ENCODE results near the gene COL16A1.
A peak's percentile ranks its signal among the peaks of the same experiment; 100 is the strongest.

Gene COL16A1

GRCh38 chr1:31617916-31618746, 85.7 kb downstream of the COL16A1 start:
- no peaks in the 10 kb centered on the region for H3F3A ChIP-seq (ENCODE audit: low read depth)
- H3K79me2 ChIP-seq (ENCODE audit: insufficient read depth, low read length): no peaks in the 10 kb centered on the region
- H3K36me3 ChIP-seq (ENCODE audit: insufficient read depth, low read length): no peaks in the 10 kb centered on the region
- no peak for TF ChIP-seq EZH2phosphoT487 (IDR thresholded peaks at IDR 0.05; ENCODE audit: borderline replicate concordance)
- peak; percentile 71 for TF ChIP-seq CTCF (conservative IDR thresholded peaks at IDR 0.05; ENCODE audit: low read length)
- no peaks in the 10 kb centered on the region for H3K9me2 ChIP-seq (replicated peaks; ENCODE audit: low read depth, low read length)
- H2AFZ ChIP-seq (ENCODE audit: low read length): 0 out of 2 replicates have a peak overlapping the region, but pooled peaks have one; percentile 12
- H3K9ac ChIP-seq (ENCODE audit: low read depth, low read length, poor library complexity, severe bottlenecking): no peak overlapping the region
- no peaks in the 10 kb centered on the region for H3K9me3 ChIP-seq (ENCODE audit: insufficient read depth, low read depth, low read length)
- no peaks in the 10 kb centered on the region for H3K4me1 ChIP-seq (ENCODE audit: insufficient read depth, low read length, poor library complexity, severe bottlenecking)
- peak overlapping the region; percentile 62 for H3K4me3 ChIP-seq (ENCODE audit: low read length, poor library complexity, severe bottlenecking)
- peak overlapping the region; percentile 72 for H3K4me2 ChIP-seq (ENCODE audit: low read depth, low read length, poor library complexity, severe bottlenecking)
- H4K20me1 ChIP-seq (ENCODE audit: insufficient read depth, low read length, poor library complexity, severe bottlenecking): no peaks in the 10 kb centered on the region
- no peaks in the 10 kb centered on the region for H3K27me3 ChIP-seq (ENCODE audit: insufficient read depth, low read length, poor library complexity, severe bottlenecking)

GRCh38 chr1:31617218-31617915, 86.5 kb downstream of the COL16A1 start, which contains the start of gene HCRTR1:
TSS of gene HCRTR1 (plus strand) at chr1:31617689. CDS start at chr1:31619193, 1,504 bp downstream.
- H3K4me1 ChIP-seq (ENCODE audit: insufficient read depth, low read length, poor library complexity, severe bottlenecking): no peaks in the 10 kb centered on the region
- H3K9ac ChIP-seq (ENCODE audit: low read depth, low read length, poor library complexity, severe bottlenecking): no peak within 1 kb of the TSS
- H2AFZ ChIP-seq (ENCODE audit: low read length): 0 out of 2 replicates have a peak within 1 kb of the TSS, but pooled peaks have one; percentile 12
- peak within 1 kb of the TSS; percentile 62 for H3K4me3 ChIP-seq (ENCODE audit: low read length, poor library complexity, severe bottlenecking)
- H3F3A ChIP-seq (ENCODE audit: low read depth): no peaks in the 10 kb centered on the region
- H3K27me3 ChIP-seq (ENCODE audit: insufficient read depth, low read length, poor library complexity, severe bottlenecking): no peaks in the 10 kb centered on the region
- no peaks in the 10 kb centered on the region for H3K9me3 ChIP-seq (ENCODE audit: insufficient read depth, low read depth, low read length)
- no peaks in the 10 kb centered on the region for H3K79me2 ChIP-seq (ENCODE audit: insufficient read depth, low read length)
- no peaks in the 10 kb centered on the region for H3K9me2 ChIP-seq (replicated peaks; ENCODE audit: low read depth, low read length)
- H4K20me1 ChIP-seq (ENCODE audit: insufficient read depth, low read length, poor library complexity, severe bottlenecking): no peaks in the 10 kb centered on the region
- H3K4me2 ChIP-seq (ENCODE audit: low read depth, low read length, poor library complexity, severe bottlenecking): peak within 1 kb of the TSS; percentile 72
- no peaks in the 10 kb centered on the region for H3K36me3 ChIP-seq (ENCODE audit: insufficient read depth, low read length)
- no peak for TF ChIP-seq CTCF (conservative IDR thresholded peaks at IDR 0.05; ENCODE audit: low read length)

GRCh38 chr1:31615939-31616338, 87.9 kb downstream of the COL16A1 start:
- Histone ChIP-seq H3K27me3 (ENCODE audit: insufficient read depth, low read length, poor library complexity, severe bottlenecking) (no peaks in the 10 kb centered on the region), H3K4me3 (ENCODE audit: low read length, poor library complexity, severe bottlenecking) (no peak overlapping the region), H3K9me2 (replicated peaks; ENCODE audit: low read depth, low read length) (no peaks in the 10 kb centered on the region), H3K9me3 (ENCODE audit: insufficient read depth, low read depth, low read length) (no peaks in the 10 kb centered on the region), H3K9ac (ENCODE audit: low read depth, low read length, poor library complexity, severe bottlenecking) (no peak overlapping the region), H4K20me1 (ENCODE audit: insufficient read depth, low read length, poor library complexity, severe bottlenecking) (no peaks in the 10 kb centered on the region), H3K79me2 (ENCODE audit: insufficient read depth, low read length) (no peaks in the 10 kb centered on the region), H3K4me2 (ENCODE audit: low read depth, low read length, poor library complexity, severe bottlenecking) (no peak overlapping the region), H2AFZ (ENCODE audit: low read length) (no peak overlapping the region), H3F3A (ENCODE audit: low read depth) (no peaks in the 10 kb centered on the region), H3K36me3 (ENCODE audit: insufficient read depth, low read length) (no peaks in the 10 kb centered on the region), H3K4me1 (ENCODE audit: insufficient read depth, low read length, poor library complexity, severe bottlenecking) (no peaks in the 10 kb centered on the region)
- TF ChIP-seq CTCF (conservative IDR thresholded peaks at IDR 0.05; ENCODE audit: low read length): no peak
- no peak for TF ChIP-seq EZH2phosphoT487 (IDR thresholded peaks at IDR 0.05; ENCODE audit: borderline replicate concordance)

Measured in Loucy (cell line).